Measurements from ENCODE around the gene EDRF1.

GRCh38 chr10:125709553-125710474 lies 9.7 kb upstream of the EDRF1 start:
- TF ChIP-seq TAF1 (IDR thresholded peaks at IDR 0.05; ENCODE audit: low read depth, low read length) (no peak), POLR2A (IDR thresholded peaks at IDR 0.05; ENCODE audit: low read depth, low read length) (no peak), POLR2AphosphoS5 (IDR thresholded peaks at IDR 0.05; ENCODE audit: low read depth, low read length) (no peak), SPI1 (IDR thresholded peaks at IDR 0.05; ENCODE audit: low read depth, low read length) (no peak)
